IMR-90 (cell line): ENCODE data around the gene MAML3. TPM values are rescaled to one million over a fixed set of nuclear protein-coding genes. Genes with fewer than 3 reads are reported as not detected.

Experiments
- ATAC-seq: fragments of 200-7000 bp; cut with Tn5 transposase; 2 replicates; pipeline ENCODE4 v1.9.1; 2020; ENCODE audit warnings: low read depth, mild to moderate bottlenecking, moderate library complexity
- BruUV-seq: library from RNA; stranded (reverse); fragments of 400-500 nt; replicated peaks from 2 replicates; lab custom pipeline; 2021; lab: Mats Ljungman, UMichigan
- CTCF ChIA-PET: fragments of 300-600 bp; formaldehyde crosslinking; extraction: SDS; loops from one replicate; lab custom pipeline; 2021; ENCODE audit warnings: antibody characterized with exemption; lab: Yijun Ruan, JAX
- POLR2A ChIA-PET: fragments of 300-600 bp; sonication (Branson Sonifier 250); formaldehyde crosslinking; loops from one replicate; lab custom pipeline; 2022; ENCODE audit warnings: antibody characterized with exemption; ENCODE audit not compliant: unreplicated experiment; lab: Charles Lee
- DNase-seq: peaks from one replicate; pipeline ENCODE4 v3.0.0; 2013
- H2AFZ ChIP-seq: replicated peaks from 2 replicates; pipeline ENCODE3; 2013; ENCODE audit warnings: low read length, mild to moderate bottlenecking; ENCODE audit not compliant: poor library complexity
- H2AK5ac ChIP-seq: 2 replicates; pipeline ENCODE4 v1.6.1; 2013; ENCODE audit warnings: low read depth, low read length, inconsistent platforms
- H2AK9ac ChIP-seq: replicated peaks from 2 replicates; pipeline ENCODE3; 2013; ENCODE audit warnings: mild to moderate bottlenecking, low read depth, low read length, moderate library complexity; ENCODE audit not compliant: poor library complexity
- H2BK120ac ChIP-seq: 2 replicates; pipeline ENCODE4 v1.6.1; 2013; ENCODE audit warnings: low read depth, low read length, inconsistent platforms
- H2BK15ac ChIP-seq: 3 replicates; pipeline ENCODE4 v1.6.1; 2013; ENCODE audit warnings: low read depth, low read length, inconsistent platforms
- H2BK20ac ChIP-seq: 2 replicates; pipeline ENCODE4 v1.6.1; 2013; ENCODE audit warnings: low read depth, mild to moderate bottlenecking, inconsistent platforms, low read length, moderate library complexity
- H2BK5ac ChIP-seq: 2 replicates; pipeline ENCODE4 v1.6.1; 2013; ENCODE audit warnings: mild to moderate bottlenecking, low read depth, low read length, inconsistent platforms; ENCODE audit not compliant: poor library complexity, severe bottlenecking
- H3K14ac ChIP-seq: replicated peaks from 2 replicates; pipeline ENCODE4 v1.6.1; 2013; ENCODE audit warnings: low read depth, low read length, inconsistent platforms
- H3K18ac ChIP-seq: 2 replicates; pipeline ENCODE4 v1.6.1; 2013; ENCODE audit warnings: low read depth, low read length, control low read depth
- H3K23ac ChIP-seq: 2 replicates; pipeline ENCODE4 v1.6.1; 2013; ENCODE audit warnings: low read depth, low read length, inconsistent platforms
- H3K27ac ChIP-seq: 2 replicates; pipeline ENCODE4 v1.5.1; 2013; ENCODE audit warnings: mild to moderate bottlenecking, control low read depth, low read length; ENCODE audit not compliant: insufficient read depth
- H3K27me3 ChIP-seq: 2 replicates; pipeline ENCODE4 v1.6.1; 2013; ENCODE audit warnings: low read length; ENCODE audit not compliant: control insufficient read depth, insufficient read depth
- H3K36me3 ChIP-seq: 2 replicates; pipeline ENCODE4 v1.6.1; 2013; ENCODE audit warnings: low read length, mixed read lengths; ENCODE audit not compliant: control insufficient read depth, insufficient read depth
- H3K4ac ChIP-seq: 2 replicates; pipeline ENCODE4 v1.6.1; 2013; ENCODE audit warnings: low read depth, low read length, inconsistent platforms
- H3K4me1 ChIP-seq: 2 replicates; pipeline ENCODE4 v1.6.1; 2013; ENCODE audit warnings: low read length, mixed read lengths; ENCODE audit not compliant: control insufficient read depth, insufficient read depth
- H3K4me2 ChIP-seq: 2 replicates; pipeline ENCODE4 v1.6.1; 2013; ENCODE audit warnings: low read depth, mild to moderate bottlenecking, control low read depth, low read length, moderate library complexity
- H3K4me3 ChIP-seq: 2 replicates; pipeline ENCODE4 v1.5.1; 2013; ENCODE audit warnings: low read depth, mild to moderate bottlenecking, control low read depth, low read length, moderate library complexity; ENCODE audit not compliant: insufficient read depth
- H3K56ac ChIP-seq: 2 replicates; pipeline ENCODE4 v1.6.1; 2013; ENCODE audit warnings: low read length, inconsistent platforms; ENCODE audit not compliant: insufficient read depth; ENCODE audit errors: extremely low read depth
- H3K79me1 ChIP-seq, 2 experiments: 2 replicates each; pipeline ENCODE4 v1.6.1; 2013; ENCODE audit warnings: low read length in 2 of 2, inconsistent platforms in 1 of 2, low read depth in 1 of 2
- H3K9ac ChIP-seq: 2 replicates; pipeline ENCODE4 v1.6.1; 2013; ENCODE audit warnings: low read depth, low read length, control low read depth
- H3K9me1 ChIP-seq: 2 replicates; pipeline ENCODE4 v1.6.1; 2013; ENCODE audit warnings: low read length, inconsistent platforms; ENCODE audit not compliant: insufficient read depth
- H3K9me3 ChIP-seq: 2 replicates; pipeline ENCODE4 v1.6.1; 2013; ENCODE audit warnings: low read length; ENCODE audit not compliant: control insufficient read depth, insufficient read depth
- H4K20me1 ChIP-seq: 2 replicates; pipeline ENCODE4 v1.6.1; 2013; ENCODE audit warnings: low read length, inconsistent platforms; ENCODE audit not compliant: insufficient read depth
- H4K5ac ChIP-seq: 2 replicates; pipeline ENCODE4 v1.6.1; 2013; ENCODE audit warnings: mild to moderate bottlenecking, low read depth, low read length, control low read depth
- H4K8ac ChIP-seq, 2 experiments: 2 replicates each; pipeline ENCODE4 v1.6.1; 2013; ENCODE audit warnings: low read depth in 2 of 2, low read length in 2 of 2, control low read depth in 1 of 2, inconsistent platforms in 1 of 2
- H4K91ac ChIP-seq: 2 replicates; pipeline ENCODE4 v1.6.1; 2013; ENCODE audit warnings: low read depth, low read length, inconsistent platforms; ENCODE audit not compliant: insufficient read depth
- BHLHE40 ChIP-seq: fragments of 150-350 bp; IDR thresholded peaks from 2 replicates; pipeline ENCODE4 v1.6.1; 2016; ENCODE audit warnings: mild to moderate bottlenecking, low read depth, low read length
- CTCF ChIP-seq: conservative IDR thresholded peaks from 2 replicates; pipeline ENCODE4 v1.5.1; 2012; ENCODE audit warnings: mild to moderate bottlenecking, low read depth, low read length, improper control_type of control experiment
- ELK1 ChIP-seq: fragments of 150-350 bp; IDR thresholded peaks from 2 replicates; pipeline ENCODE4 v1.6.1; 2016; ENCODE audit warnings: low read depth, mild to moderate bottlenecking, low read length, moderate library complexity, borderline replicate concordance
- FOS ChIP-seq: fragments of 150-350 bp; IDR thresholded peaks from 2 replicates; pipeline ENCODE4 v1.6.1; 2016; ENCODE audit warnings: low read depth, low read length
- MXI1 ChIP-seq: IDR thresholded peaks from 2 replicates; pipeline ENCODE4 v1.6.1; 2012; ENCODE audit warnings: low read depth, mild to moderate bottlenecking, low read length, moderate library complexity, borderline replicate concordance
- WGBS, 2 experiments: methylation state at CpG; one replicate each; pipeline versions ENCODE4 v1.1.5 to v1.1.7; 2013; ENCODE audit warnings: missing lambda C conversion rate in 2 of 2; ENCODE audit not compliant: insufficient read length in 1 of 2; ENCODE audit errors: extremely low coverage in 2 of 2; 5-methylcytosine and 5-hydroxymethylcytosine counted together
- dilution Hi-C: fragments of 300-500 bp; cut with HindIII; formaldehyde crosslinking; loops from one replicate; pipeline ENCODE4 v1.14.3; 2018; ENCODE audit warnings: low sequenced_read_pairs; ENCODE audit not compliant: unreplicated experiment
- in situ Hi-C: fragments of 300-500 bp; cut with MboI; formaldehyde crosslinking; loops from 3 replicates; pipeline ENCODE4 v1.14.3; 2019; ENCODE audit warnings: low sequenced_read_pairs, inconsistent platforms, mixed read lengths
- intact Hi-C: fragments of 100-400 bp; cut with micrococcal nuclease; formaldehyde crosslinking; loops from 2 replicates; pipeline ENCODE4 v1.10.0; 2022
- polyA plus RNA-seq, 3 experiments: library from polyadenylated mRNA; depleted of rRNA; stranded (reverse); fragments of >200 nt; gene quantifications; 2 replicates each; pipeline ENCODE4 v1.2.3, GENCODE V29; 2012; ENCODE audit warnings: low replicate concordance in 1 of 3
- total RNA-seq: library from RNA; depleted of rRNA; stranded (reverse); fragments of >200 nt; gene quantifications from 2 replicates; pipeline ENCODE4 v1.2.3, GENCODE V29; 2012

Gene MAML3
- total and polyA plus RNA-seq, 2 of the 4 experiments (the other 2 are of a cell fraction), result 0.90 to 1.7 TPM

GRCh38 chr4:140168936-140169335, 15.0 kb upstream of the MAML3 start:
- intact Hi-C loops (no loop called here), dilution Hi-C loops (no loop called here), in situ Hi-C loops (loop anchor here (10.0 kb wide), 1 partner anchor 66 kb away; no protein-coding TSS in a partner anchor)
- no peaks in the 10 kb centered on the region for H3K4me1 ChIP-seq
- H4K5ac ChIP-seq, result no peak overlapping the region
- no peak overlapping the region for H3K56ac ChIP-seq
- H3K79me1 ChIP-seq, result no peaks in the 10 kb centered on the region
- H2BK20ac ChIP-seq, result no peak overlapping the region
- H3K14ac ChIP-seq, result no peak overlapping the region
- H4K8ac ChIP-seq, result no peak overlapping the region
- H3K4me2 ChIP-seq, result no peak overlapping the region
- no peak for ATAC-seq
- H3K9me3 ChIP-seq, result no peaks in the 10 kb centered on the region
- ChIA-PET POLR2A (no interaction called here), CTCF (no interaction called here)
- H2BK5ac ChIP-seq, result no peak overlapping the region
- H3K9ac ChIP-seq, result no peak overlapping the region
- H4K91ac ChIP-seq, result no peak overlapping the region
- H3K23ac ChIP-seq, result no peak overlapping the region
- H4K20me1 ChIP-seq, result no peaks in the 10 kb centered on the region
- no peak overlapping the region for H3K18ac ChIP-seq
- no peaks in the 10 kb centered on the region for H3K27me3 ChIP-seq
- no peak overlapping the region for H3K4me3 ChIP-seq
- BruUV-seq, result no TSS peak
- no peak overlapping the region for H3K4ac ChIP-seq
- TF ChIP-seq ELK1 (no peak), FOS (no peak), MXI1 (no peak), BHLHE40 (no peak), CTCF (no peak)
- H2AFZ ChIP-seq, result no peak overlapping the region
- no peaks in the 10 kb centered on the region for H3K9me1 ChIP-seq
- H2AK5ac ChIP-seq, result no peak overlapping the region; the same call in 1 of the 2 replicates
- 0 out of 3 replicates have a peak overlapping the region, but pooled peaks have one; percentile 22 for H2BK15ac ChIP-seq
- H2AK9ac ChIP-seq, result no peak overlapping the region
- no peak overlapping the region for H3K27ac ChIP-seq
- WGBS, 2 experiments, result 89% methylated on average over 4 of the region's 5 CpGs; no CpG with 5 or more reads in 1 of the 2 experiments
- no peaks in the 10 kb centered on the region for H3K36me3 ChIP-seq
- H2BK120ac ChIP-seq, result no peak overlapping the region
- DNase-seq, result no peak
